ENCODE data around the gene BOC. TPM values are rescaled to one million over a fixed set of nuclear protein-coding genes. Genes with fewer than 3 reads are reported as not detected.

The BOC gene
- total RNA-seq, 1 donor from 2014 or later = 3.3 TPM

DNA sequence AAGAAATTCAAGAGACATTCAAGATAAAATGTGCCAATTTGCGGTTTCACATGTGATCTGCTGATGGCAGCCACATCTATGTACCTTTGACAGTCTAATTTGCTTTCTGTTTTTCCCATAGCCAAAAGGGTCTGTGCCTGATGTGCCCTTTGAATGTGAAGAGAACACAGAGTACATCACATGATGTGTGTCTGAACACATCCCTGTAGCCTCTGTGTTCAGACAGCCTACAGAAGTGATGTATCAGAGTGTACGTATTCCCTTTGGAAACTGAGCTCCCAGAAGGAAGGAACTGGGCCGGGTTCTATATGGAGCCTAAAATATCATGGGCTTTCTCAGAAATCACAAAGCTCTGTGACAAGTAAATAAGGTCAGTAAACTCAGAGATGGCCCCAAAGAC, 52.4 kb downstream of the BOC start:
- no peak for FAIRE-seq
- DNase-seq (ENCODE audit: low spot score in 2 of 2) = no peak

DNA sequence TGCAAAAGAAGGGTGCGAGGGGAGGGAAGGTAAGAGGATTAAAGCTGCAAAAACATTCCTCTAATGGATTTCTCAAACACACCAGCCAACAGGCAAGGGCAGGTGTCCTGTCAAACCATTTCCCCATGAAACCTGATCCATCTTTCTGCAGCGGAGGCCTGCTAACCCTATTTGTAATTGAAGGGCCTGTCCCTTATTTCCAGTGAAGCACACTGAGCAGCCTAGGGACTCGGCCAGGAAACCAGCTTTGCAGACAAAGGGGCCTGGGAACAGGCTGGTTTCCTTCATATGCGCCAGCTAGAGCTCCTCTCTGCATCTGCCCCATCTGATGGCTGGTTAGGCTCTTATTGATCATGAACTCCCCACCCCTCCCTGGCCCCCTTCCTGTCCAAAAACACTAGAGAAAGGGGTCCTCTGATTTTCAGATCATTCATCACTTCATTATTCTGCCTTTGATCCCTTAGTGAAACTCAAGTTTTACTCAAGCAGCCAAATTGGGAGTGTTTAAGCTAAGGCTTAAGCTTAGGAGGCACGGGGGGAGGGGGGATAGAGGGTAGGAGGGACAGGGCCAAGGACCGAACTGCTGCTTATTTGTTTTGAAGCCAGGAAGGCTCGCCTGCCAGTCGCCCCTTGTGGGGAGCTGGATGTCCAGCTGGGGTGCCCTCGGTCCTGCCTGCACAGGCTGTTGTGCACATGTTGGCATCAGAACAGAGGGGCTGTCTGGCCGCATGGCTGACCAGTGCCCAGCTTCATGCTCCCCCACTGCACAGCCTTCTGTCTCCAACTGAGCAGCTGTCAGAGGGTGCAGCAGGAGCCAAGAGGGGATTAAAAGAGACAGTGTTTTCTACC, 53.1 kb downstream of the BOC start:
- DNase-seq (ENCODE audit: low spot score in 2 of 2) (no peak), FAIRE-seq (no peak)

DNA sequence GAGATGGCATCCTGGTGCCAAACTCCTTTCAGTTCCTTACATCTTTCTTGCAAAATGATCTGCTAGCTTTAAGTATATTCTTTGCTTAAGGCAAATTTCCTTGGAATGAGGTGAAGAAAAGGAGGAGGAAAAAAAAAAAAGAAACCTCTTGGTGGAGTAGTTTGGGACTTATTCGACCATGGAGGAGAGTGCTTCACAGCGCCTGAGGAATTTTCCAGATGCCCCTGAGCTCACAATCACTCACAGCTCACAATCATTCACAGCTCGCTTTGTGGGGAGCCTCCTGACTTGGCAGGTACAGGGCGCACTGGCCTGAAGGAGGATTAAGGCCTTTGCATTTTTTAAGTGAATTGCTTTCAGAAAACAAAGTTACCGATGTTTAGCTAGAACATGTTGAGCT, 53.9 kb downstream of the BOC start:
- no peak for DNase-seq (ENCODE audit: low spot score in 2 of 2)

DNA sequence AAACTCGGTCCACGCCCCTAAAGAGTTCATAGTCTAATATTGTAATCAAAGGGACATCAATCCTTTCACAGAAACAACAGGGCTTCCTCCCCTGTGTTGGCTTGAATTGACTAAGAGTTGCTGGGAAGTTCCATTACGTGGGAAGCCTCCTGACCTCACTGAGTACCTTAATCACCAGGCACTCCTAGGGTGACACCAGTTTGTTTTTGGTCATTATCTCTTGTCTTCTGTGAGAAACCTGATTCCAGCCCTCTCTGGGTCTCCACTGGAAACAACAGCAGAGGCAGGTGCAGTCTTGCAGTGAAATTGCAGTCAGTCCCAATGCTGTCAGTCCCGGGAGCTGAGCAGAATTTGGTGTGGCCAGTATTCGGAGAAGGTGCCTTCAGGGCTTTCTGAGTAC, 55.4 kb downstream of the BOC start:
- DNase-seq (ENCODE audit: low spot score in 2 of 2) (no peak), FAIRE-seq (no peak)

More for the DNA sequence above, 53.9 kb downstream of the BOC start:
- FAIRE-seq = no peak

- DNase-seq (ENCODE audit: low spot score in 2 of 2) = no peak
- FAIRE-seq = no peak
Measured at GRCh38 chr3:113268311-113268710, 57.0 kb downstream of the BOC start.

DNA sequence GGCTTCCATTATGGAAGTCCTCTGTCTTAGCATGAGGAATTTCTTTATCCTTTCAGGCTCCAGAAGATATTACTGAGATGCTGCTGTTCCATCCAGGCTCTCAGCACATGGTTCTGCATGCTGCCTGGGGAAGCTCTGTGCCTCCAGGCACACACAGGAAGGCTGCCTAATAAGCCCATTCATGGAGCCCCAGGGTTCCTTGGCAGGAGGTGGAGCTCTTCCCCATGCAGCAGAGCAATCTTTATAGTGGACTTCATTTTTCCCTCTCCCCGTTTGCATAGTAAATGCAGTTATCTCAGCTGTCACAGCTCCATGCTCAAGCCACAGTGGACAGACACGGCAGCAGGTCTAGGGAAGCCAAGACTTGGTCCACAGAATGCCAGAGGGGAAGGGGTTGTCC, 57.6 kb downstream of the BOC start:
- DNase-seq (ENCODE audit: low spot score in 2 of 2) = no peak
- FAIRE-seq = no peak

DNA sequence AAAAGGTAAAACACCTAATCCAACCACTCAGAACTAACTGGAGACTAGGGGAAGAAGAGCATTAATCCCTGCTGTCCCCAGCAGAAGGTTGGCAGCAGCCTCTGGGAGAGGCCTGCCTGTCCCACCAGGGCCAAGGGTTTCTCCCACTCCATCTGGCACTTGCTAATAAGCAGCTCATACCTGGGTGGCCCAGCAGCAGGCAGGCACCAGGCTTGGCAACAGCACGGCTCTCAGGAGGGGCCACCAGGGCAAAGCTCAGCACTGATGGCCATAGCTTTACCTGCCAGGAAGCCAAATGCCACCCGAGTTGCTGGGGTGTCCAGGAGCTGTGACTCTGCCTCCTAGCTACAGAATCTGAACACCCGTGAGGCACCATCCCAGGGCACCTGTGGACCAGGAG, 58.3 kb downstream of the BOC start:
- FAIRE-seq (no peak), DNase-seq (ENCODE audit: low spot score in 2 of 2) (no peak)

- no peak for FAIRE-seq
- no peak for DNase-seq (ENCODE audit: low spot score in 2 of 2)
Measured at GRCh38 chr3:113270068-113270467, 58.7 kb downstream of the BOC start.

DNA sequence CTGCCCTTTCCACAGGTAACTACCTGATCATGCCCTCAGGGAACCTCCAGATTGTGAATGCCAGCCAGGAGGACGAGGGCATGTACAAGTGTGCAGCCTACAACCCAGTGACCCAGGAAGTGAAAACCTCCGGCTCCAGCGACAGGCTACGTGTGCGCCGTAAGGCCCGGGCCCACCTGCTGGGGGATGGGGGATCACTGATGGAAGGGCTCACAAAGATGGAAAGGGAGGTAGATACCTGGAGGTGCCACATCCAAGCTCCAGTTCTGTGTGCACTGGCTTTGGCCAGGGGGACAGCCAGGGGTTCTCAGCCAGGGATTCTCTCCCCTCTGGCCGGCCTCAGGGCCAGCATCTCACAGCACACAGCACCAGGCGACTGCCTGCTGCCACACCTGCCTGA, 59.4 kb downstream of the BOC start:
- no peak for DNase-seq (ENCODE audit: low spot score in 2 of 2)
- no peak for FAIRE-seq

DNA sequence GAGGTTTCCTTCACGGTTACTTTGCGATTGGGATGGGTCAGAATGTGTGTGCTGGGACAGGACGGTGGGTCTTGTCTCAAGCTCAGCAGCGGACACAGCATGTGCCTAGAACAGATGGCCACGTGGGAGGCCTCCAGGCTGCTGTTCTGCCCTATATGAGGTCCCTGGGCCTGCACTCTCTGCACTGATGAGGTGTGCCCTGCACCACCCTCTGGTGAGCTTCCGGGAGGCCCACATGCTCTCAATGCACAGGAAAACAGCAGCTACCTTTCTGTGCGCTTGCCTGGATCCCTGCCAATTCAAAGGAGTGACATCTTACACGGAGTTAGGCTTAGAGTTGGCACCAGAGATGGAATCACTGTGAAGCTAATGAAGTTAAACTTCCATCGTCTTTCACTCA, 59.8 kb downstream of the BOC start:
- DNase-seq (ENCODE audit: low spot score in 2 of 2) (no peak), FAIRE-seq (no peak)

DNA sequence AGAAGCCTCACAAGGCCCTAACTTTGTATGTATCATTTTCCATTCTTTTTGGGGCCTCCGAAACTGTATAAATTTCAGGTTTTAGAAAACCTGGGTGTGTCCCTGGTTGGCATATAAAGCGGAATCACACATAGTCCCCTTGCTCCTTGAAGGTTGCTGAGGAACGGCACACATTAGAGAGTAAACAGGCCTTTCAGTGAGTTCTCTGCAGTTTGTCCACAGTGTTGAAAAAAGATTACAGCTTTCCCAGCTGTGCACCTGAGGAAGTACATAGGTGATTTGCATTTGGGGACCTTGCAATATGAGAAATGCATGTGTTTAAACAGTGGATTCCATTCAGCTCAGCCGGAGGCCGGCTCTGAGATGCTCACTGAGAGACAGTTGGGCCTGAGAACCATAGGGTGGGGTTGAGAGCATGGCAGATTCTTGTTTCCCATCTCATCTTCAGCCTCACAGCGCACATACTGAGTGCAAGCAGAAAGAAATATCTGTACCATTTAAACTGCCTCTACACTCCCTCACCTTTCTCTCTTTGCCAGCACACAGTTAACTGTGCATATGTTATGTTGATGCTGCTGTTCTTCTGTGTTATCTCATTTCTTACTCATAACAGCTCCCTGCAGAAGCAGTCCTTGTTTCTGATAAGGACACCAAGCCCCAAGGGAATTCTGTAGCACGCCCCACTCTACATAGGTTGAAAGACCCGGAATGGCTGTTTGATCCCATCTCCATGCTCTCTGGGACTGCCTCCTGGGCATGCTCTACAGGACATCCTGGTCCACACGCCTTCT, 60.4 kb downstream of the BOC start:
- DNase-seq (ENCODE audit: low spot score in 2 of 2) (no peak), FAIRE-seq (no peak)

DNA sequence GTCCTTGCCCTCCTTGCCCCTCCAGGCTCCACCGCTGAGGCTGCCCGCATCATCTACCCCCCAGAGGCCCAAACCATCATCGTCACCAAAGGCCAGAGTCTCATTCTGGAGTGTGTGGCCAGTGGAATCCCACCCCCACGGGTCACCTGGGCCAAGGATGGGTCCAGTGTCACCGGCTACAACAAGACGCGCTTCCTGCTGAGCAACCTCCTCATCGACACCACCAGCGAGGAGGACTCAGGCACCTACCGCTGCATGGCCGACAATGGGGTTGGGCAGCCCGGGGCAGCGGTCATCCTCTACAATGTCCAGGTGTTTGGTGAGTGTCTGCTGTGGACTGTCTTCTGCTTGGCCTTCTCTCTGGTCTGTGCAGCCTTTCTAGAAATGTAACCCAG, 61.0 kb downstream of the BOC start:
- FAIRE-seq (no peak), DNase-seq (ENCODE audit: low spot score in 2 of 2) (no peak)

DNA sequence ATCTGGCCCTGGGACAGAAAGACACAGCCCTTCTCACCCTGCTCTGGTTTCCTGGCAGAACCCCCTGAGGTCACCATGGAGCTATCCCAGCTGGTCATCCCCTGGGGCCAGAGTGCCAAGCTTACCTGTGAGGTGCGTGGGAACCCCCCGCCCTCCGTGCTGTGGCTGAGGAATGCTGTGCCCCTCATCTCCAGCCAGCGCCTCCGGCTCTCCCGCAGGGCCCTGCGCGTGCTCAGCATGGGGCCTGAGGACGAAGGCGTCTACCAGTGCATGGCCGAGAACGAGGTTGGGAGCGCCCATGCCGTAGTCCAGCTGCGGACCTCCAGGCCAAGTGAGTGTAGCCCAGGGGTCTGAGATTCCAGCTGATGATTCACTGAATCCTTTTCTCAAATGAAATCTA, 61.7 kb downstream of the BOC start:
- DNase-seq (ENCODE audit: low spot score in 2 of 2) (no peak), FAIRE-seq (no peak)

DNA sequence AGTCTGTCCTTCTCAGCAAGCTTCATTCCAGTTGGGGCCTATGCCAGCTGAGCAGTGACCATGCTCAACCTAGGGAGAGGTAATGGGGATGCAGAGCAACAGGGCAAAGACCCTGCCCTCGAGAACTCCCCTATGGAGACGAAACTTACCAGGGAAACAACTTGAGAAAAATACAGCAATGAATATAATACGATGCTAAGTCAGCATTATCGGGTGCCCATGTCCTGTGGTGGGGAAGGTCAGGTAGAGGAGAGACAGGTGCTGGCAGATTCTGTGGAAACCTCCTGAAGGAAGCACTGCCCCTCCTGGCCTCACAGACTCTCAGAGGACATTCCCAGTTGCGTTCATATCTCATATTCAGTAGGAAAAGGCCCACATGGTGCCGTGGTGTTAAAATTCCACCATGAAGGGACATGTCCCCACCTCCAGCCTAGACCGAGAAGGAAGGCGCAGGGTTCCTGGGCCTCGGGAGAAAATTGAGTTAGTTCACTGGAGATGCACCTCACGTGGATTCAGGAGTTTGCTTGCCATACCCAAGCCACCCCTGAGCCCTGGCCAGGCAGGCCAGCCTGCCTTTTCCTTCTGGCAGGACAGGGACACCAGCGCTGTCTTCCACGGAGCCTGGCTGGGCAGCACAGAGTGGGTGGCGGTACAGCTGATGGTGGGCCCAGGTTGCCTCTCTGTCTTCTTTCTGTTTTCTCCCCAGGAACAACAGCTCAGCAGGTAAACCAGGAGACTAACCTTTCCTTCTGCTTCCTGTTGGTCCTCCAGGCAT, 62.4 kb downstream of the BOC start:
- no peak for FAIRE-seq
- no peak for DNase-seq (ENCODE audit: low spot score in 2 of 2)

DNA sequence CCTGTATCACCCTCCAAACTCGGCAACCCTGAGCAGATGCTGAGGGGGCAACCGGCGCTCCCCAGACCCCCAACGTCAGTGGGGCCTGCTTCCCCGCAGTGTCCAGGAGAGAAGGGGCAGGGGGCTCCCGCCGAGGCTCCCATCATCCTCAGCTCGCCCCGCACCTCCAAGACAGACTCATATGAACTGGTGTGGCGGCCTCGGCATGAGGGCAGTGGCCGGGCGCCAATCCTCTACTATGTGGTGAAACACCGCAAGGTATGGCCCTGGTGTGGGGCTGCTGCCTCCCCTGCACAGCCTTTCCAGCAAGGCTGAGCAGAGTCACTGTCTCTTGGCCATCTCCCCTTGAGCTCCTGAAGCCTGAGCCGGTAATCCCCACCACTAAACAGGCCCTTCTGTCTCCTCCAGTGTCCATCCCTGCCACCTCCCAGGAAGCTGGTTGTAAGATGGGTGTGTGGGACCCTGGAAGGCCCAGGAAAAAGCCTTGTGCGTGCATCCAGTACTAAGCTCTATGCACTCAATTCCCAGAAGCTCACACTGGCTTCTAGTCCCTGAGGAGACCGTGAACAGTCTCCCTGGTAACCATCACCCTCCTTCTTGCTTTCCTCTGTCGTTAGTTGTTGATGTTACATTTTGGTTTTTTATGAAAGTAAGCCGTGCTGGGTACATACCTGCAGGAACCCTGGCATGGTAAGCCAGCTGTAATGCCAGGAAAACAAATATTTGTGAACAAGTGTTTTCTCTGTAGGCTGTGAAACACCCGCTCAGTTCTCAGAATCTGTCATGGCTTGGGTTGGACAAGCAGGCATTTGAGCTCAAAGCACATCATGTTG, 63.3 kb downstream of the BOC start:
- FAIRE-seq (no peak), DNase-seq (ENCODE audit: low spot score in 2 of 2) (no peak)

GRCh38 chr3:113275258-113275556, 63.9 kb downstream of the BOC start:
- FAIRE-seq (no peak), DNase-seq (ENCODE audit: low spot score in 2 of 2) (no peak)

GRCh38 chr3:113275583-113275928, 64.2 kb downstream of the BOC start:
- FAIRE-seq (no peak), DNase-seq (ENCODE audit: low spot score in 2 of 2) (no peak)

GRCh38 chr3:113275929-113276750, 64.8 kb downstream of the BOC start:
- DNase-seq (ENCODE audit: low spot score in 2 of 2) = peak; percentile 37 to 48

GRCh38 chr3:113276751-113277080, 65.4 kb downstream of the BOC start:
- DNase-seq (ENCODE audit: low spot score in 2 of 2) = no peak
- FAIRE-seq = no peak

More at GRCh38 chr3:113275929-113276750, 64.8 kb downstream of the BOC start:
- FAIRE-seq = no peak

DNA sequence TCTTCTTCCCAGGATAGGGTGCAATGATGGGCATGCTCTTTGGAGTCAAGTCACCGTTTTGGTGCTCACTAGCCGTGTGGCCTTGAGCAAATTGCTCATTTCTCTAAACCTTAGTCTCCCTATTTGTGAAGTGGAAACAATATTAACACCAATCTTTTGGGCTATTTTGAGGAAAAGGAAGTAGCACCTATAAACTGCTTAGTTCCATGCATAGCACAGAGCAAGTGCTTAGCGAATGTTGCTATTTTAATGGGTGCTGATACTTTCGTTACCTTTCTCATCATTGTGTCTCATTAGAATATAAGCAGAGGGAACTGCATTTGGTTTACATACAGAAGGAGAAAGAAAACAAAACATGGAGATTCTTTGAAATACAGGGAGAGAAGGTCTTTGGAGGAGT, 66.1 kb downstream of the BOC start:
- no peak for FAIRE-seq
- no peak for DNase-seq (ENCODE audit: low spot score in 2 of 2)

All from frontal cortex (tissue), 4 donors.